Liver (tissue), 3 donors: Measurements from ENCODE around the gene PPP2R5C.

Experiments used
- CTCF ChIP-seq: fragments of 150-350 bp; IDR thresholded peaks from 2 replicates; pipeline ENCODE4 v1.5.1; 2017; ENCODE audit warnings: improper control_type of control experiment, low read depth, low read length; ENCODE audit not compliant: missing input control
- GABPA ChIP-seq, 2 donors: IDR thresholded peaks in 1 of 2; conservative IDR thresholded peaks in 1 of 2; 2 replicates each; pipeline ENCODE4 v1.6.1; 2016; ENCODE audit warnings: antibody characterized with exemption in 2 of 2, mild to moderate bottlenecking in 1 of 2, moderate library complexity in 1 of 2
- HNF4A ChIP-seq, 2 donors: conservative IDR thresholded peaks; 2 replicates each; pipeline ENCODE4 v1.6.1; 2016; ENCODE audit warnings: antibody characterized with exemption in 2 of 2, mild to moderate bottlenecking in 2 of 2
- HNF4G ChIP-seq: IDR thresholded peaks from 2 replicates; pipeline ENCODE4 v1.6.1; 2016; ENCODE audit warnings: antibody characterized with exemption
- JUND ChIP-seq, 2 donors: IDR thresholded peaks; 2 replicates each; pipeline ENCODE4 v1.6.1; 2016; ENCODE audit warnings: antibody characterized with exemption in 2 of 2
- MAX ChIP-seq: IDR thresholded peaks from 2 replicates; pipeline ENCODE4 v1.6.1; 2016; ENCODE audit warnings: antibody characterized with exemption
- RAD21 ChIP-seq, 2 donors: IDR thresholded peaks; 2 replicates each; pipeline ENCODE4 v1.6.1; 2016; ENCODE audit warnings: antibody characterized with exemption in 2 of 2, mild to moderate bottlenecking in 2 of 2
- RXRA ChIP-seq, 2 donors: IDR thresholded peaks; 2 replicates each; pipeline ENCODE4 v1.6.1; 2017 to 2018; ENCODE audit warnings: antibody characterized with exemption in 2 of 2, mild to moderate bottlenecking in 1 of 2
- TAF1 ChIP-seq: conservative IDR thresholded peaks from 2 replicates; pipeline ENCODE4 v1.6.1; 2016; ENCODE audit warnings: antibody characterized with exemption, mild to moderate bottlenecking
- ZBTB33 ChIP-seq: IDR thresholded peaks from 2 replicates; pipeline ENCODE4 v1.6.1; 2016; ENCODE audit warnings: antibody characterized with exemption
- TF ChIP-seq, protein P1 (sequence below): IDR thresholded peaks from 2 replicates; pipeline ENCODE4 v1.6.1; 2016; ENCODE audit warnings: antibody characterized with exemption, mild to moderate bottlenecking
- donor health status: healthy.
- donor health status: healthy.

DNA sequence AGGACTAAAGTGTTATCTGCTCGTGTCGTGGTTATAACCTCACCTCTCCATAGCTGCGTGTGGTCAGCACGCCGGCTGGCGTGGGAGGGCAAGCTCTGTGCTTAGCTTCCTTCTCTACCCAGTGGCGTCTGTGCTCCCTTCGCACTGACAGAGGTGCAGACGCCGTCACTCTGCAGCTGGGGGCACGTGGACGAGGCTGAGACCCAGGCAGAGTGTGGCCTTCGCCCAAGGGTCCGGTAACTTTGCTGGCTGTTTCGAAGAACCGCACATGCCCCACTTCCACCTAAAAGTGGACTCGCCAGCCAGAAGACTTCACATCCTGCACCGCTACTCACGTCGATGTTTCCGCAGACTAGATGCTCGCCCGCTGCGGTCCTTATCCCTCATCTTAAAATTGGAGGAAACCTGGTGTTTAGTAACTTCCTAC is 166.9 kb downstream of the PPP2R5C start:
- TF ChIP-seq CTCF, result no peak
- TF ChIP-seq RAD21 (IDR thresholded peaks at IDR 0.05), result no peak
- TF ChIP-seq HNF4A (conservative IDR thresholded peaks at IDR 0.05), result no peak
- TF ChIP-seq RXRA (IDR thresholded peaks at IDR 0.05), result no peak
- TF ChIP-seq, protein P1, sequence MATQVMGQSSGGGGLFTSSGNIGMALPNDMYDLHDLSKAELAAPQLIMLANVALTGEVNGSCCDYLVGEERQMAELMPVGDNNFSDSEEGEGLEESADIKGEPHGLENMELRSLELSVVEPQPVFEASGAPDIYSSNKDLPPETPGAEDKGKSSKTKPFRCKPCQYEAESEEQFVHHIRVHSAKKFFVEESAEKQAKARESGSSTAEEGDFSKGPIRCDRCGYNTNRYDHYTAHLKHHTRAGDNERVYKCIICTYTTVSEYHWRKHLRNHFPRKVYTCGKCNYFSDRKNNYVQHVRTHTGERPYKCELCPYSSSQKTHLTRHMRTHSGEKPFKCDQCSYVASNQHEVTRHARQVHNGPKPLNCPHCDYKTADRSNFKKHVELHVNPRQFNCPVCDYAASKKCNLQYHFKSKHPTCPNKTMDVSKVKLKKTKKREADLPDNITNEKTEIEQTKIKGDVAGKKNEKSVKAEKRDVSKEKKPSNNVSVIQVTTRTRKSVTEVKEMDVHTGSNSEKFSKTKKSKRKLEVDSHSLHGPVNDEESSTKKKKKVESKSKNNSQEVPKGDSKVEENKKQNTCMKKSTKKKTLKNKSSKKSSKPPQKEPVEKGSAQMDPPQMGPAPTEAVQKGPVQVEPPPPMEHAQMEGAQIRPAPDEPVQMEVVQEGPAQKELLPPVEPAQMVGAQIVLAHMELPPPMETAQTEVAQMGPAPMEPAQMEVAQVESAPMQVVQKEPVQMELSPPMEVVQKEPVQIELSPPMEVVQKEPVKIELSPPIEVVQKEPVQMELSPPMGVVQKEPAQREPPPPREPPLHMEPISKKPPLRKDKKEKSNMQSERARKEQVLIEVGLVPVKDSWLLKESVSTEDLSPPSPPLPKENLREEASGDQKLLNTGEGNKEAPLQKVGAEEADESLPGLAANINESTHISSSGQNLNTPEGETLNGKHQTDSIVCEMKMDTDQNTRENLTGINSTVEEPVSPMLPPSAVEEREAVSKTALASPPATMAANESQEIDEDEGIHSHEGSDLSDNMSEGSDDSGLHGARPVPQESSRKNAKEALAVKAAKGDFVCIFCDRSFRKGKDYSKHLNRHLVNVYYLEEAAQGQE, result no peak
- no peak for TF ChIP-seq TAF1
- no peak for TF ChIP-seq MAX
- no peak for TF ChIP-seq ZBTB33
- no peak for TF ChIP-seq GABPA (IDR thresholded peaks at IDR 0.05 in 1 of 2, conservative IDR thresholded peaks at IDR 0.05 in 1 of 2)
- no peak for TF ChIP-seq JUND (IDR thresholded peaks at IDR 0.05)
- TF ChIP-seq HNF4G, result no peak
